Subcutaneous abdominal adipose tissue (tissue), 5 donors: ENCODE measurements around the gene UBASH3A.

Experiments
- H3K27ac ChIP-seq: one replicate; pipeline ENCODE4 v1.7.0; 2013; ENCODE audit warnings: low read depth, mild to moderate bottlenecking, inconsistent platforms, low read length, moderate library complexity
- H3K27me3 ChIP-seq, 5 donors: one replicate each; pipeline ENCODE4 v1.7.0; 2013; ENCODE audit warnings: low read length in 5 of 5, inconsistent platforms in 1 of 5; ENCODE audit not compliant: control insufficient read depth in 5 of 5, insufficient read depth in 4 of 5
- H3K36me3 ChIP-seq, 5 donors: one replicate each; pipeline ENCODE4 v1.7.0; 2013; ENCODE audit warnings: low read length in 5 of 5; ENCODE audit not compliant: control insufficient read depth in 5 of 5, insufficient read depth in 5 of 5
- H3K4me1 ChIP-seq, 5 donors: one replicate each; pipeline ENCODE4 v1.7.0; 2013; ENCODE audit warnings: low read length in 5 of 5, mild to moderate bottlenecking in 3 of 5, moderate library complexity in 1 of 5; ENCODE audit not compliant: control insufficient read depth in 5 of 5, insufficient read depth in 5 of 5
- H3K4me3 ChIP-seq, 5 donors: one replicate each; pipeline ENCODE4 v1.7.0; 2013; ENCODE audit warnings: low read length in 5 of 5, low read depth in 1 of 5
- H3K9ac ChIP-seq, 5 donors: one replicate each; pipeline ENCODE4 v1.7.0; 2013; ENCODE audit warnings: low read length in 5 of 5, mild to moderate bottlenecking in 4 of 5, moderate library complexity in 3 of 5
- H3K9me3 ChIP-seq, 5 donors: one replicate each; pipeline ENCODE4 v1.7.0; 2013; ENCODE audit warnings: low read length in 5 of 5; ENCODE audit not compliant: control insufficient read depth in 5 of 5
- donor health status: healthy.
- donor health status: healthy.
- donor health status: healthy.
- donor health status: healthy.
- donor health status: healthy.

UBASH3A gene

GRCh38 chr21:42363312-42363711, 40.4 kb upstream of the UBASH3A start:
- Histone ChIP-seq H3K9ac (no peak overlapping the region), H3K4me1 (no peaks in the 10 kb centered on the region), H3K9me3 (peaks cover 0 to 8% (median 6%) of the 10 kb centered on the region in 5 donors), H3K4me3 (no peak overlapping the region), H3K36me3 (no peaks in the 10 kb centered on the region), H3K27me3 (peaks cover 5 to 32% (median 26%) of the 10 kb centered on the region in 5 donors), H3K27ac (no peak overlapping the region)

DNA sequence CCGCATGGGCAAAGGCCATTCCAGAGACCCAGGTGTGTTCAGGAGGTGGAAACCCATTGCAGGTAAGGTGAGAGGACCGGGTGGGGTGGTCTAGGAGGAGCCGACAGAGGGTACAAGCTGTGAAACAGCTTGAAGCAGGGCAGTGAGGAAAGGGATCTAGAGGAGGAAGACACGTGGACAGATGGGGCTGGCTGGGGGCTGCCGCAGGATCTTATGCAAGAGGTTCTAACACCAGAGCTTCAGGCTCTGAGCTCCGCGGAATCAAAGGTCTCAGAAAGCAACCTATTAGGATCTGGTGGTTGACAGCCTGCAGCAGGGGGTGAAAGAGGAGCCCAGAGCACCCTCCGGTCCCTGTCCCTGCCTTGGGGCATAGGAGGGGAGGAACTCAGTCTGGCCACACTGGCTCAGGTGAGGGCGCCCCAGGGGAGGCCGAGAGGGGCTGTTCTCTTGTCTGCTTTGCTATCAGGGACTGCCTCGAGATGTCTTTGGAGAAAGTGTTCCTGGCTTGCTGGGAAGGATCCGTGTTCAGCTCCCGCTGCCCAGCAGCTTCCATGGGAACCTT, 39.3 kb upstream of the UBASH3A start:
- no peak overlapping the region for H3K27ac ChIP-seq

DNA sequence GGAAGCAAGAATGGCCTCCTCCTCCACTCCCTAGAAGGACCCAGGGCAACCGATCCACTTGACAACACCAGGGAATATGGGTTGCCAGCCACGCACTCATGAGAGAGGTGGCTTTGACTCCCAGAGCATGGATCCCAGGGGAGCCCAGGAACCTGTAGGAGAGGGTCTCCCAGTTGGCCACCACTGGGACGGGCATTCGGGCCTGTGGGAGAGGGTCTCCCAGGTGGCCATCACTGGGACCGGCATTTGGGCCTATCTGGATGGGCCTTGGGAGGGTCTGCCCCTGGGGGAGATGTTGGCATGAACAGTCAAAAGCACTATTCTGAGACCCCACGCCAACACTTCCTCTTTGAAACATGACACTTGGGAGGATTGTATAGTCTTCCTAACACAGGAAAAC, 37.9 kb upstream of the UBASH3A start:
- H3K27me3 ChIP-seq = peaks cover 0 to 36% (median 30%) of the 10 kb centered on the region in 5 donors
- H3K4me1 ChIP-seq = no peaks in the 10 kb centered on the region
- no peak overlapping the region for H3K4me3 ChIP-seq
- H3K9me3 ChIP-seq = no peaks in the 10 kb centered on the region
- H3K36me3 ChIP-seq = no peaks in the 10 kb centered on the region
- H3K27ac ChIP-seq = no peak overlapping the region
- no peak overlapping the region for H3K9ac ChIP-seq

More for the DNA sequence above, 39.3 kb upstream of the UBASH3A start:
- H3K36me3 ChIP-seq = no peaks in the 10 kb centered on the region
- H3K9ac ChIP-seq = no peak overlapping the region
- H3K4me1 ChIP-seq = no peaks in the 10 kb centered on the region
- H3K27me3 ChIP-seq = peaks cover 5 to 32% (median 27%) of the 10 kb centered on the region in 5 donors
- H3K4me3 ChIP-seq = no peak overlapping the region
- peaks cover 0 to 8% (median 6%) of the 10 kb centered on the region in 5 donors for H3K9me3 ChIP-seq

DNA sequence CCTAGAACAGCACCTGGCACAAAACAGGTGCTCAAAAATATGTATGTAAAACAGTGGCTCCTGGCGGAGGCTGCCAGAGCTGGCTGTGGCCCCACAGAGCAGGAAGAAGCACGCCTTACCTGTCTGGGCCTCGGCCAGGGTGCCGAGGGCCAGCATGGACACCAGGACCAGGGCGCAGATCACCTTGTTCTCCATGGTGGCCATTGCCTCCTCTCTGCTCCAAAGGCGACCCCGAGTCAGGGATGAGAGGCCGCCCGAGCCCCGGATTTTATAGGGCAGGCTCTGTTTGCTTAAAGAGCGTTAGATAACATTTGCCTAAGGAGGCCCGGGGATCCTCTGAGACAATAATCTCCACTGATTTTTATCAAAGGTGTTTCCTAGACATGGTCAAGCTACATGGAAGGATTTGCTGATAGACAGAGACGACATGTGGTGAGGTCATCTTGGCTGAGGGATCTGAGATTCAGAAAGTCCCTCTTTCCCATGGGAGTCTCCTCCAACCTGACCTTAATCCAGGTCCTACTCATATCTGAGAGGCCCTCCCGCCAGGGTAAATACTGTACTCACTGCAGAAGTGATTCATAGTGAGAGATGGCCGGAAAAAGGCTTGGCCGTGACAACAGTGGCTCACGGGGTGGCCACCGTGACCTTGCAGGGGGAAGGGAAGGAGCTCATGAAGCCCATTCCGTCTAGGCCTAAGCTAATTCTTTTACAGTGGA, 37.3 kb upstream of the UBASH3A start, which contains the start of gene TFF1:
Gene TFF1 (minus strand): TSS at position 244 of the 719 bp plus-strand sequence. CDS start 40 bp downstream, at position 204.
- Histone ChIP-seq H3K27ac (no peak within 1 kb of the TSS), H3K36me3 (no peaks in the 10 kb centered on the region), H3K9me3 (no peaks in the 10 kb centered on the region), H3K9ac (no peak within 1 kb of the TSS), H3K4me3 (no peak within 1 kb of the TSS), H3K4me1 (no peaks in the 10 kb centered on the region), H3K27me3 (peaks cover 0 to 37% (median 30%) of the 10 kb centered on the region in 5 donors)

- H3K27ac ChIP-seq = no peak overlapping the region
- H3K4me3 ChIP-seq = no peak overlapping the region
- no peaks in the 10 kb centered on the region for H3K4me1 ChIP-seq
- no peak overlapping the region for H3K9ac ChIP-seq
- peaks cover 0 to 34% (median 21%) of the 10 kb centered on the region in 5 donors for H3K27me3 ChIP-seq
- no peaks in the 10 kb centered on the region for H3K36me3 ChIP-seq
- H3K9me3 ChIP-seq = no peaks in the 10 kb centered on the region
These were observed 36.1 kb upstream of the UBASH3A start for GRCh38 chr21:42367367-42368165.

DNA sequence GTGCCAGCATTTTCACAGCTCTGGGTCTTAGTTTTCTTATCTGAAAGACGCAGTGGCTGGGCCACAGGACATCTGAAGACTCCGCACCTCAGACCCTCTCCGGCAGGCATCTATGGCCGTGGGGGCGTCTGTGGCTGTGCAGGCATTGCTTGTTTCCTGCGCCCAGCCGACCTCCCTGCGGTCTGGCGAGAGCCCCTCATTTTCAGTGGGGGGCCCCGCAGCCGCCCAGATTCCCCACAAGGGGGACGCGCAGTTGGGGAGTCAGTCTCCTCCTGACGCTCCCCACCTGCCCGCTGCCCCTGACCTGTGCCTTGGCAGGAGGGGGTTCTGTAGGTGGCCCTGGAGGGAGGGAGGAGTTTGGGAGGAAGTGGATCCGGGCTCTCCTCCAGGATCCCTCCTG, 33.9 kb upstream of the UBASH3A start:
- no peak overlapping the region for H3K9ac ChIP-seq
- no peak overlapping the region for H3K4me3 ChIP-seq
- H3K9me3 ChIP-seq = no peaks in the 10 kb centered on the region
- no peaks in the 10 kb centered on the region for H3K36me3 ChIP-seq
- peaks cover 4 to 25% (median 13%) of the 10 kb centered on the region in 5 donors for H3K27me3 ChIP-seq
- H3K27ac ChIP-seq = no peak overlapping the region
- no peaks in the 10 kb centered on the region for H3K4me1 ChIP-seq

- Histone ChIP-seq H3K4me1 (no peaks in the 10 kb centered on the region), H3K9me3 (no peaks in the 10 kb centered on the region), H3K36me3 (no peaks in the 10 kb centered on the region), H3K27ac (no peak overlapping the region), H3K4me3 (no peak overlapping the region), H3K9ac (no peak overlapping the region), H3K27me3 (peaks cover 11 to 26% (median 20%) of the 10 kb centered on the region in 5 donors)
These were observed 32.6 kb upstream of the UBASH3A start for GRCh38 chr21:42370894-42371654.

- Histone ChIP-seq H3K4me3 (no peak overlapping the region), H3K27ac (no peak overlapping the region), H3K36me3 (no peaks in the 10 kb centered on the region), H3K9me3 (no peaks in the 10 kb centered on the region), H3K9ac (no peak overlapping the region), H3K4me1 (no peaks in the 10 kb centered on the region), H3K27me3 (peaks cover 11 to 38% (median 30%) of the 10 kb centered on the region in 5 donors)
These were observed 30.4 kb upstream of the UBASH3A start for GRCh38 chr21:42373196-42373907.

- Histone ChIP-seq H3K4me1 (no peaks in the 10 kb centered on the region), H3K27me3 (peaks cover 11 to 38% (median 30%) of the 10 kb centered on the region in 5 donors), H3K9me3 (no peaks in the 10 kb centered on the region), H3K9ac (no peak overlapping the region), H3K4me3 (no peak overlapping the region), H3K27ac (no peak overlapping the region), H3K36me3 (no peaks in the 10 kb centered on the region)
These were observed 29.7 kb upstream of the UBASH3A start for GRCh38 chr21:42373908-42374455.
